ENCODE results near the gene SPSB1.

DNA sequence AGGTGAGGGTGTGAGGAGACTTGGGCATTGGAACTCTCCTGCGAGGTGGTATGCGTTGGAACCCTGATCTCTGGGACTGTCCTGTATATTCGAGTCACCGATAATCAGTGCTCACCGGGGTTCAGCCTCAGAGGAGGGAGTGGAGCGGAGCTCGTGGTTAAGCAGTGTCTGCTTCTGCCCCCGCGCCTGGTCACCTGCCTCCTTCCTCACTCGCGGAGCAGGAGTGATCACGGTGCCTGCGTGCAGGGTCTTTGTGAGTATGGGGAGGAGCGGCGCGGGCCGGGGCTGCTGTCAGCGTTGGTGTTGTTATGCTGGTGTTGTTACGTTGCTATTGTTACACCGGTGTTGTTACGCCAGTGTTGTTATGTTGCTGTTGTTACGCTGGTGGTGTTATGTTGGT is 34.8 kb upstream of the SPSB1 start:
- no peak for TF ChIP-seq SMC3 (conservative IDR thresholded peaks at IDR 0.05; ENCODE audit: poor library complexity)
- TF ChIP-seq, protein P1, sequence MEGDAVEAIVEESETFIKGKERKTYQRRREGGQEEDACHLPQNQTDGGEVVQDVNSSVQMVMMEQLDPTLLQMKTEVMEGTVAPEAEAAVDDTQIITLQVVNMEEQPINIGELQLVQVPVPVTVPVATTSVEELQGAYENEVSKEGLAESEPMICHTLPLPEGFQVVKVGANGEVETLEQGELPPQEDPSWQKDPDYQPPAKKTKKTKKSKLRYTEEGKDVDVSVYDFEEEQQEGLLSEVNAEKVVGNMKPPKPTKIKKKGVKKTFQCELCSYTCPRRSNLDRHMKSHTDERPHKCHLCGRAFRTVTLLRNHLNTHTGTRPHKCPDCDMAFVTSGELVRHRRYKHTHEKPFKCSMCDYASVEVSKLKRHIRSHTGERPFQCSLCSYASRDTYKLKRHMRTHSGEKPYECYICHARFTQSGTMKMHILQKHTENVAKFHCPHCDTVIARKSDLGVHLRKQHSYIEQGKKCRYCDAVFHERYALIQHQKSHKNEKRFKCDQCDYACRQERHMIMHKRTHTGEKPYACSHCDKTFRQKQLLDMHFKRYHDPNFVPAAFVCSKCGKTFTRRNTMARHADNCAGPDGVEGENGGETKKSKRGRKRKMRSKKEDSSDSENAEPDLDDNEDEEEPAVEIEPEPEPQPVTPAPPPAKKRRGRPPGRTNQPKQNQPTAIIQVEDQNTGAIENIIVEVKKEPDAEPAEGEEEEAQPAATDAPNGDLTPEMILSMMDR (IDR thresholded peaks at IDR 0.05; ENCODE audit: poor library complexity, severe bottlenecking): no peak
- TF ChIP-seq MXI1 (conservative IDR thresholded peaks at IDR 0.05; ENCODE audit: poor library complexity, severe bottlenecking): no peak
- no peak for TF ChIP-seq POLR2AphosphoS5 (IDR thresholded peaks at IDR 0.05)
- TF ChIP-seq EZH2 (IDR thresholded peaks at IDR 0.05; ENCODE audit: borderline replicate concordance, insufficient read depth, low read length, poor library complexity, severe bottlenecking): no peak
- no peak for TF ChIP-seq RAD21 (conservative IDR thresholded peaks at IDR 0.05)
- no peak for TF ChIP-seq TAF1 (IDR thresholded peaks at IDR 0.05; ENCODE audit: low read depth)

Measured in neural cell (in vitro differentiated cells).